HuH-7 (cell line): Measurements from ENCODE around the gene NFATC3.
A peak's percentile ranks its signal among the peaks of the same experiment; 100 is the strongest.

Experiments used
- DNase-seq: peaks from one replicate; pipeline ENCODE4 v3.0.0; 2011; ENCODE audit warnings: low spot score

The NFATC3 gene

DNA sequence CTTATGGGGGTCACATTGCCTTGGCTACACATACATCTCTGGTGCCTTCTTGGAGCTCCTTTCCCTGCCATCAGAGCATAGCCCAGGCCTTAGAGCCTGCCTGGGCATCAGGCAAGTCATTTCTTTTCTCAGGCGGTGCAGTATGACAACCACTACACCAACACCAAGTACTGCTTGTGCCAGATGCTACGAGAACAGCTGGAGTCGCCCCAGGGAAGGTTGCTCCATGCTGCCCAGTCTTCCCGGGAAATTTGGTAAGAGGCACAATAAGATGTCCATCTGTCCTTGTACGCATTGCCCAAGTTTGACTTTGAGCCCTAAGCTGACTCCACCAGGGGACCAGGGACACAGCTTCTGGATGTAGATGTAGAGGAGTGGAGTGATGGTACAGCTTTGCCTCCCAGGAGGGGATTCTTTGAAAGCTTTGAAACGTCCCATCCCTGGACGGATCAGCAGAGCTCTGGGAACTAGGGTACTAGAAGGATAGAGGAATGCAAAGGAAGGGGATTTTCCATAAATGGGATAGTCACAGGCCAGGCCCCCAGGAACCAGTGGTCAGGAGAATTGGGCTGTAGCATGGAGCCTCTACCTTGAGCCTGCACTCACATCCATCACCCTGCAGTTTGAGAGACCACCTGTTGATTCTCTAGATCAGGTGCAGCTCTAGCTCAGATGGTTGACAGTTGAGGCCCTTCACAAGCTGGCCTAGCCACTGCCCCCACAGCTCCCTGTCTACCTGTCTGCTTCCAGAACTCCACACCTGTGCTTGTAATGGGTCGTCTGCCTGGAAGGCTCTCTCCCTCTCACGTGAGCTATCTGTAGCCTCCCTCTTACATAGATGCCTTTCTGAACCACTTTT, 11.0 kb upstream of the NFATC3 start:
- DNase-seq, result no peak

DNA sequence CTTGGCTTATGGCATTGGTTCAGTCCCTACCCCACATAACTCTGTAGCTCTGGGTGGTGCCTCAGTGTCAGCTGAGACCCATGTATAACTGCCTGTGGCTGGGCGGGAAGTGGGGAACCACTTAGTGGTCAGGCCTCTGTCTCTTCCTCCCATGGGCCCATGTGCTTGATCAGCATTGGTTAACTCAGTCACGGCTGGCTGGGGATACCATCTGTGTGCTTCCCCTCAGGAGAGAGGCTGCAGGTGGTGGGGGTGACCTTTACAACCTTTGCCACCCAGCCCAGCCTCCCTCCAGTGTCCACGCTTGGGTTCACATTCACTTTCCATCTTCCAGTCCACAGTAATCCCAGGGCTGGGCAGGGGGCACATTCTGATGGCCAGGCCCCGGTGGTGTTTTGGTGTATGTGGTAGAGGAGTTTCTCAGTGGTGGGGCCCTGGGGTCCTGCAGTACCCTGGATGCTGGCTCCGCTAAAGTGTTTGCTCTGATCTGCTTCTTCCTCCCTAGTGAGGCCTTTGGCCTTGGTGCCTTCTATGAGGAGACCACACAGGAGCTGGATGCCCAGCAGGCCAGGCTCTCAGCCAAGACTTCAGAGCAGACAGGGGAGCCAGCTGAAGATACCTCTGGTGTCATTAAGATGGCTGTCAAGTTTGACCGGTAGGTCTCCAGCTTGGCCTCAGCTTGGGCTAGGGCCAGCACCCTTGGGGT, 10.2 kb upstream of the NFATC3 start:
- DNase-seq, result no peak

GRCh38 chr16:68075980-68076379, 9.2 kb upstream of the NFATC3 start:
- no peak for DNase-seq

- no peak for DNase-seq
Measured at GRCh38 chr16:68076560-68076959, 8.6 kb upstream of the NFATC3 start.

DNA sequence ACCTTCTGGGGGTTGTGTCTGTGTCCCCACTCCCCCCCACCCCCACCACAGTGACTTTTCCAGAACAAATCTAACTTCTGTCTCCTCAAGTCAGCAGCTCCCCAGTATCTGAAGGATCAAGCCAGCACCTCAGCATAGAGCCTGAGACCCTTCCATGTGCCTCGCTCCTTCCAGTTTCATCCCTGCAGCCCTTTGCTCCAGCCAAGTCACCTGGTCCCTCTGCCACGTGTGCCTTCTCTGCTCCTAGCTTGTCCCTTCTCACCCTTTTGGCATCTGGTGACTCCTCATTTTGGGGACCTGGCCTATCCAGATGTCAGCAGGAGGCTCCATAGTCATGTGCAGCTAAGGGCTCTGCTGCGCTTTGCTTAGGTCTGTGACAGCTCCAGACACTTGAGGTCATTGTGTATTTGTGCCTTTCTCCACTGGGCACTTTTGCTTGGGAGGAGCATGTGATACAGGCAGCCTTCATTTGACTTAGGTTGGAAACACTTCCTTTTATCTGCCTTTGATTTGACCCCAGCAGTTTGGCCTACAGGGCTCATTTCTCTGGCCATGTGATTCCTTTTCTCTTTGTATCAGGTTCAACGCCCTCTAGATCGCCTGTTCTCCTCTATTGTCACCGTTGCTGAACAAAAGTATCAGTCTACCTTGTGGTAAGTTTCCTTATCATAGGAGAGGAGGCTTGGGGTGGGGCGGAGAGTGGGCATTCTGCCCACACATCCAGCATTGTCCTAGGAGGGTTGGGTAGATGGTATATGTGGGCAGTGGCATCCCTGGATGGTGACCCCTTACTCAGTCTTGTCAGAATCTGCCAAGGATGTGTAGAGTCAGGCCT, 7.1 kb upstream of the NFATC3 start:
- DNase-seq, result no peak

GRCh38 chr16:68078701-68079375, 6.3 kb upstream of the NFATC3 start:
- no peak for DNase-seq

- no peak for DNase-seq
Measured at GRCh38 chr16:68079376-68079625, 5.9 kb upstream of the NFATC3 start.

- peak; percentile 86 for DNase-seq
Measured at GRCh38 chr16:68079626-68080344, 5.4 kb upstream of the NFATC3 start.

GRCh38 chr16:68081861-68082628, 3.1 kb upstream of the NFATC3 start:
- DNase-seq, result no peak

- no peak for DNase-seq
Measured at GRCh38 chr16:68082629-68083238, 2.4 kb upstream of the NFATC3 start.

- no peak for DNase-seq
Measured at GRCh38 chr16:68083239-68083781, 1.9 kb upstream of the NFATC3 start.

DNA sequence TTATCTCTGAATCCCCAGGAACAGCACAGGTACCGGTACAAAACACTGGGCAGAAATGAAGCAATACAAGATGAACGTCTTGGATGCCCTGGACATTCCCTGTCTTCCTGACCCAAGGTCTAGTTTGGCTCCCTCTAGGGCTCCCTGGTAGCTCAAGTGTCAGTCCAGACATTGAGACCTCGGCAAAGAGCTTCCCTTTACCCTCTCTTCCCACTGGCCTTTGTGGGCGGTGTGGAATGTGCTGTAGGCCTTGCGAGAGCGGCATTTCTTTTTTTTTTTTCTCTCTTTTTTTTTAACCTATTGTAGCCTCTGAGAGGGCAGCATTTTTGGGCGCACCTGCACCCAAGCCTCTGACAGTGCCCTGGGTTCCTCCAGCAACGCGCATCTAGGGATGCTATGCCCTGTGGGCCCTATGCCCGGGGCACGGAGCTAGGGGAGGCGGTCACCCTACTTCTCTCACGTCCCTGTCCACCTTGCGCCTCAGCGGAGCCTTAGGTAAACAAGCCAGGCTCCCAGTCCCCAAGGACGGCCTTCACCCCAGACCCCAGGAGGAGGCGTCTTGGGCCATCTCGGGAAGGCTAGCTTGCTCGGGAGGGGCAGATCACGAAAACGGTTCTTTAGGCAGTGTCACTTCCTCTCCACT, 1.2 kb upstream of the NFATC3 start:
- DNase-seq, result no peak

DNA sequence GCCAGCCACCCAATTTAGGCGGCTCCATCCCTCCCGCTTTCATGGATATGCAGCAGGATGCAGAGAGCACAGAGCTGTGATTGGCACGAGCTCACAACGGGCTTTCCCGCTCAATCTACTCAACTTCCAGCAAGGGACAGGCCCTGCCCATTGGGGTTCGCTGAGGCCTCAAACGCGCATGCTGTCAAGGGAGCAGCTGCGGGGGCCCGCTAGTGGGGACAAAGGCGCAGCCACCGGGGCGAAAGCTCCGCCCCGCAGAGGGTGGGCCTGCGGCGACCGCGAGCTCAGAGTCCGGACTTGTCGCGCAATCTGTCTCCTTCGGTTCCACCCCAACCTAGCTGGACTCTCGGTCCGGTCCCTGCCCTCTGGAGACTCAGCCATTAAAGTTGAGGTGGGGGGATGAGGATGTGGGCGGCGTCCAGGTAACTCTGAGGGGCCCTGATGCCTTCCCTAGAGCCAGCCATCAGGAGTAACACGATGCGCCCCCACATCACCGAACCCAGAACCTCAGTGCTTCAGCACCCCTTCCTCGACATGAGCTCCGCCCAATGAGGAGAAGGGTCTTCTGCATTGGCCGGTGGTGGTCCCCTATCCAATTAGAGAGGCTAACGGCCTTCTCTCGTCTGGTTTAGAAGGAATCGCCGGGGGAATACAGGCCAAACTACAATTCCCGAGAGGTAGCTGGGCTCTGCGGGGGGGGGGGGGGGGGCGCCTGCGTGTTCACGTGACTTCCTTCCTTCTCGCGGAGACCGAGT, 489 bp upstream of the NFATC3 start:
- peak; percentile 83 for DNase-seq

DNA sequence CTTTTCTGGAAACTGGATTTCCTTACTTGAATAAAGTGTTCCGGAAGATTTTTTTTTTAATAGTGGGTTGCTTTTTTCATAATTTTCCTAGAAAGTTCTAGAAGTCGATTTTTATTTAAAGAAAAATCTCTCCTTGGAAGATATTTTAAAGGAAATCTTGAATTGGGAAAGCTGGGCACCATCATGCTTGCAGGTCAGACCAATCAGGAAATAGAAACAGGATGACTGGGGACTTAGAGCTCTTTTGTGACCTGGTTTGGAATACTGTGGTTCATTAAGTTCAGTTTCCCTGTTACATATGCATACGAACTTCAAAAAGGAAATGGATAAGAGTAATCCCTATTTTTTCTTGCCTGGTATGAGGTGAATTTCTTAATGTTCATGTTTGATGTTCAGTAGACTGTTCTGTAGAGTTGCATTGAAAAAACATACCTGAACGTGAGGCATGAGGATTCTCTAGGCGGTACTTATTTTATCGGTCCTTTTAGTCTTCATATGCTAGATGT, 1.2 kb downstream of the NFATC3 start:
- peak; percentile 59 for DNase-seq

DNA sequence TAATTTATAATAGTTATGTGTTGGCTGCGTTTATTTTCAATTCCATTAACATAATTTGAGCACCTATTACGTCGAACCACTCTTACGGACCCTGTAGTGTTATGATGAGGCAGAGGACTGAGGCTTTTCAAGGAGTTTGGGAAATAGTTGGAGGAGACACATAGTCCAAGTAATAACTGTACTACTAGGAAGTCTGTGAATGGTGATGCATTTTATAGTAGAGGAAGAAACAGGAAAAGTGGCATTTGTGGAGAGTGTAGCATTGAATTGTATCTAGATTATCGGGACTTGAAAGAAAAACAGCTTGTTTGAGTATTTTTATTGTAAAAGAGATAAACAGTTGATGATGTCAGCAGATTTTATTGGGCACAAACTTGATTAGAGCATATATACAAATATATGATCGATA, 1.7 kb downstream of the NFATC3 start:
- no peak for DNase-seq

- no peak for DNase-seq
Measured at GRCh38 chr16:68087688-68088087, 2.5 kb downstream of the NFATC3 start.

DNA sequence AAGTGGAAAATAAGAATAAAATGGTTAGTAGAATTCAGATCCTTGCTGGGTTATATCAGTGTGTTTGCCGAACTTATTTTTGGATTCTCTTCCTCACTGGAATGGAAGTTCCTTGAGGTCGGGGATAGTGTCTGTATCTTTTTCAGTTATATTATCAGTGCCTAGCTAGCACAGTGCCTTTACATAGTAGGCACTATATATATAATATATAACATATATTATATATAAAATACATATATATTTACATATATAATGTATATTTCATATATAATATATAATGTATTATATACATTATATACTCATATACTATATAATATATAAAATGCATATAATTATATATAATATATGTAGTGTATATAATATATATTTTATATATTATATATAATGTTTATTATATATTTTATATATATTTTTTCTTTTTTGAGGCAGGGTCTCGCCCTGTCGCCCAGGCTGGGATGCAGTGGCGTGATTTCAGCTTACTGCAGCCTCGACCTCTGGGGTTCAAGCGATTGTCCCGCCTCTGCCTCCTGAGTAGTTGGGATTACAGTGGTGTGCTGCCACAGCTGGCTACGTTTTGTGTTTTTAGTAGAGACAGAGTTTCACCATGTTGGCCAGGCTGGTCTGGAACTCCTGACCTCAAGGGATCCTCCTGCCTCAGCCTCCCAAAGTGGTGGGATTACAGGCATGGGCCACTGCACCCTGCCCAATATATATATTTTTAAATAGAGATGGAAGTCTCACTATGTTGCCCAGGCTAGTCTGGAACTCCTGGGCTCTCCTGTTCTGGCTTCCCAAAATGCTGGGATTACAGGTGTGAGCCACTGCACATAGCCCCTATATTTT, 3.2 kb downstream of the NFATC3 start:
- DNase-seq, result no peak

GRCh38 chr16:68089067-68089466, 3.9 kb downstream of the NFATC3 start:
- no peak for DNase-seq
